ENCODE results near the gene PEPD.

PEPD gene

GRCh38 chr19:33413868-33414666 lies 107.5 kb downstream of the PEPD start:
- Histone ChIP-seq H3K27me3 (no peaks in the 10 kb centered on the region), H3K4me1 (peaks cover 0 to 9% (median 8%) of the 10 kb centered on the region in 4 donors), H3K9me3 (no peaks in the 10 kb centered on the region), H3K36me3 (peaks cover 10 to 24% (median 18%) of the 10 kb centered on the region in 3 donors), H3K4me3 (no peak overlapping the region), H3K27ac (no peak overlapping the region)
- intact Hi-C loops (cut with DNase I; ENCODE audit: low total_unique reads), result no loop called here
- TF ChIP-seq CTCF (IDR thresholded peaks at IDR 0.05), result no peak
- no peak for DNase-seq

- H3K27me3 ChIP-seq, result no peaks in the 10 kb centered on the region
- no peak overlapping the region for H3K27ac ChIP-seq
- H3K9me3 ChIP-seq, result no peaks in the 10 kb centered on the region
- no peak overlapping the region for H3K4me3 ChIP-seq
- DNase-seq, result no peak
- peaks cover 10 to 25% (median 18%) of the 10 kb centered on the region in 3 donors for H3K36me3 ChIP-seq
- intact Hi-C loops (cut with DNase I; ENCODE audit: low total_unique reads), result no loop called here
- no peak for TF ChIP-seq CTCF (IDR thresholded peaks at IDR 0.05)
- peaks cover 0 to 9% (median 8%) of the 10 kb centered on the region in 4 donors for H3K4me1 ChIP-seq
These were observed 108.2 kb downstream of the PEPD start for GRCh38 chr19:33413426-33413725.

GRCh38 chr19:33412601-33413425 lies 108.8 kb downstream of the PEPD start:
- Histone ChIP-seq H3K27ac (no peak overlapping the region), H3K9me3 (no peaks in the 10 kb centered on the region), H3K27me3 (no peaks in the 10 kb centered on the region), H3K36me3 (peaks cover 10 to 29% (median 18%) of the 10 kb centered on the region in 3 donors), H3K4me3 (no peak overlapping the region), H3K4me1 (peaks cover 0 to 9% (median 8%) of the 10 kb centered on the region in 4 donors)
- intact Hi-C loops (cut with DNase I; ENCODE audit: low total_unique reads), result no loop called here
- no peak for DNase-seq
- no peak for TF ChIP-seq CTCF (IDR thresholded peaks at IDR 0.05)

GRCh38 chr19:33411621-33412180 lies 109.9 kb downstream of the PEPD start:
- H3K27me3 ChIP-seq, result no peaks in the 10 kb centered on the region
- intact Hi-C loops (cut with DNase I; ENCODE audit: low total_unique reads), result no loop called here

More at GRCh38 chr19:33411621-33412180, 109.9 kb downstream of the PEPD start:
- no peak for TF ChIP-seq CTCF (IDR thresholded peaks at IDR 0.05)
- H3K9me3 ChIP-seq, result no peaks in the 10 kb centered on the region
- H3K4me3 ChIP-seq, result no peak overlapping the region
- H3K4me1 ChIP-seq, result peaks cover 0 to 4% (median 3%) of the 10 kb centered on the region in 4 donors
- H3K27ac ChIP-seq, result no peak overlapping the region
- no peak for DNase-seq
- H3K36me3 ChIP-seq, result peaks cover 10 to 29% (median 18%) of the 10 kb centered on the region in 3 donors
